HG02852 (cell line): ENCODE data around the gene TTC14.
"Not testable (repeated sequence)": the region's sequence is repeated elsewhere in the genome, so short reads cannot be mapped to it uniquely, and the experiment has no call there.

Source experiments
- ATAC-seq: cut with Tn5 transposase; IDR thresholded peaks from one replicate; pipeline ENCODE4 v1.9.1; 2021; ENCODE audit warnings: mild to moderate bottlenecking, moderate library complexity; ENCODE audit not compliant: unreplicated experiment

Gene TTC14

GRCh38 chr3:180601688-180602666, at the start of gene TTC14:
Gene TTC14, plus strand, starts transcription at chr3:180602163. Its CDS starts 99 bp downstream, at chr3:180602262.
- ATAC-seq, result peak; percentile 97

GRCh38 chr3:180563406-180563805, 38.6 kb upstream of the TTC14 start:
- ATAC-seq, result no peak

- no peak for ATAC-seq
These were observed 37.3 kb upstream of the TTC14 start for GRCh38 chr3:180564676-180565075.

GRCh38 chr3:180570238-180570637, 31.7 kb upstream of the TTC14 start:
- ATAC-seq, result no peak

GRCh38 chr3:180571831-180572598, 29.9 kb upstream of the TTC14 start:
- ATAC-seq, result peak; percentile 78

GRCh38 chr3:180575571-180575970, 26.4 kb upstream of the TTC14 start:
- no peak for ATAC-seq

- no peak for ATAC-seq
These were observed 21.0 kb upstream of the TTC14 start for GRCh38 chr3:180580934-180581333.

GRCh38 chr3:180590396-180590795, 11.6 kb upstream of the TTC14 start:
- no peak for ATAC-seq

- not testable (repeated sequence) for ATAC-seq
These were observed 8.3 kb upstream of the TTC14 start for GRCh38 chr3:180593631-180594030.

GRCh38 chr3:180594631-180595558, 7.1 kb upstream of the TTC14 start:
- no peak for ATAC-seq

- no peak for ATAC-seq
These were observed 6.4 kb upstream of the TTC14 start for GRCh38 chr3:180595559-180595935.

GRCh38 chr3:180600473-180600872, 1.5 kb upstream of the TTC14 start:
- ATAC-seq, result no peak

- ATAC-seq, result no peak
These were observed 9.0 kb downstream of the TTC14 start for GRCh38 chr3:180611006-180611405.

- no peak for ATAC-seq
These were observed 10.4 kb downstream of the TTC14 start for GRCh38 chr3:180612364-180612763.

GRCh38 chr3:180615954-180616353, 14.0 kb downstream of the TTC14 start:
- ATAC-seq, result no peak

GRCh38 chr3:180617049-180617448, 15.1 kb downstream of the TTC14 start:
- ATAC-seq, result no peak

GRCh38 chr3:180618563-180618962, 16.6 kb downstream of the TTC14 start:
- ATAC-seq, result not testable (repeated sequence)

GRCh38 chr3:180619723-180620122, 17.8 kb downstream of the TTC14 start:
- ATAC-seq, result no peak

GRCh38 chr3:180624714-180625113, 22.8 kb downstream of the TTC14 start:
- ATAC-seq, result peak; percentile 58

- ATAC-seq, result peak; percentile 97
These were observed 24.9 kb downstream of the TTC14 start for GRCh38 chr3:180626844-180627243.

- no peak for ATAC-seq
These were observed 28.4 kb downstream of the TTC14 start for GRCh38 chr3:180630371-180630770.
